Sigmoid colon (tissue), 7 donors: ENCODE results near the gene CFAP46. TPM values are rescaled to one million over a fixed set of nuclear protein-coding genes. Genes with fewer than 3 reads are reported as not detected.

Source experiments
- DNase-seq: peaks from one replicate; pipeline ENCODE4 v3.0.0-alpha.2; 2019
- H3K27ac ChIP-seq, 4 donors: fragments of 200-600 bp; sonication (generic); one replicate each; pipeline ENCODE4 v1.5.1; 2016 to 2019; ENCODE audit warnings: mild to moderate bottlenecking in 1 of 4
- H3K27me3 ChIP-seq, 3 donors: fragments of 200-600 bp; sonication (generic); one replicate each; pipeline ENCODE4 v1.5.1; 2019; ENCODE audit warnings: mild to moderate bottlenecking in 1 of 3
- H3K36me3 ChIP-seq, 4 donors: fragments of 200-600 bp; sonication (generic); one replicate each; pipeline ENCODE4 v1.5.1; 2016 to 2019
- H3K4me1 ChIP-seq, 4 donors: fragments of 200-600 bp; sonication (generic); one replicate each; pipeline ENCODE4 v1.5.1; 2017 to 2019
- H3K4me3 ChIP-seq, 4 donors: fragments of 200-600 bp; sonication (generic); one replicate each; pipeline ENCODE4 v1.5.1; 2017 to 2019; ENCODE audit warnings: mild to moderate bottlenecking in 2 of 4, moderate library complexity in 1 of 4
- H3K9me3 ChIP-seq, 4 donors: fragments of 200-600 bp in 3 of 4; sonication (generic) in 3 of 4; one replicate each; pipeline versions ENCODE4 v1.5.1 to v1.6.1; 2013 to 2019
- EP300 ChIP-seq, 4 donors: sonication (generic); formaldehyde crosslinking; IDR thresholded peaks; one replicate each; pipeline ENCODE4 v1.6.1; 2017; ENCODE audit warnings: antibody characterized with exemption in 4 of 4
- POLR2A ChIP-seq, 2 donors: fragments of 450-650 bp; IDR thresholded peaks; one replicate each; pipeline ENCODE4 v1.6.1; 2016; ENCODE audit warnings: antibody characterized with exemption in 2 of 2, mild to moderate bottlenecking in 2 of 2, moderate library complexity in 2 of 2
- POLR2AphosphoS5 ChIP-seq, 4 donors: sonication (generic); formaldehyde crosslinking; IDR thresholded peaks; one replicate each; pipeline ENCODE4 v1.6.1; 2017; ENCODE audit warnings: antibody characterized with exemption in 4 of 4
- WGBS, 2 donors: extraction: QIAGEN DNeasy Blood & Tissue Kit; methylation state at CpG; one replicate each; pipeline ENCODE4 v1.1.7; 2013; 5-methylcytosine and 5-hydroxymethylcytosine counted together
- intact Hi-C: fragments of 100-400 bp; cut with DNase I; formaldehyde crosslinking; loops from one replicate; pipeline ENCODE4 v1.15.1; 2023
- polyA plus RNA-seq, 3 donors: library from polyadenylated mRNA; stranded (reverse); fragments of 200-250 nt; gene quantifications; one replicate each; pipeline ENCODE4 v1.2.3, GENCODE V29; 2013
- total RNA-seq, 4 donors: library from RNA; depleted of rRNA; stranded (reverse); fragments of >200 nt; gene quantifications; one replicate each; pipeline ENCODE4 v1.1.0, GENCODE V29; 2016
- TF ChIP-seq, protein P1 (sequence below), 4 experiments: fragments of 450-650 bp in 3 of 4; fragments of 200-600 bp in 1 of 4; IDR thresholded peaks; one replicate each; pipeline ENCODE4 v1.5.1; 2016 to 2019; ENCODE audit warnings: antibody characterized with exemption in 4 of 4, mild to moderate bottlenecking in 3 of 4, moderate library complexity in 2 of 4
- donor health status: healthy with polysubstance abuse.
- donor health status: Bipolar disorder and iron deficiency.
- donor health status: healthy.

CFAP46 gene
- total and polyA plus RNA-seq, 7 donors: 0.10 to 1.7 (median 0.38) TPM; not detected in 3

DNA sequence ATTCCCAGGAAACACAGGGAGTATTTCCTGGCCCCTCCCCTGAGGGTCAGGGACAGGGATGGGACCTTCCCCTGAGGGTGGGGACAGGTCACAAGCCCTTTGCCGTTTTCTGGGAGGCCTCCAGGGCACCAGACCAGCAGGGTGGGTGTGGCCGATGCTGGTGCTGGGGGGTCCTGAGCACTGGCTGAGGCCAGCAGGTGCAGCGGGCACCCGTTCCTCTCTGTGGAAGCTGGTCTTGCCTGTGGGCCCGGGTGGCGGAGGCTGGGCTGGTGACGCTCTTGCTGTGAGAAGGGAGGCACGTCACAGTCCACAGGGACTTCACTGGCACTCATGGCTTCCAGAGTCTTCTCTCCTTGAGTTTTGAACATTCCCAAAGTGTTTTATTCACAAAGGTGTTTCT lies 44.2 kb upstream of the CFAP46 start:
- Histone ChIP-seq H3K36me3 (no peaks in the 10 kb centered on the region), H3K9me3 (no peaks in the 10 kb centered on the region), H3K27ac (no peak overlapping the region), H3K27me3 (peaks cover 0 to 21% (median 6%) of the 10 kb centered on the region in 3 donors), H3K4me1 (no peaks in the 10 kb centered on the region), H3K4me3 (no peak overlapping the region)
- TF ChIP-seq EP300 (IDR thresholded peaks at IDR 0.05): no peak
- TF ChIP-seq, protein P1, sequence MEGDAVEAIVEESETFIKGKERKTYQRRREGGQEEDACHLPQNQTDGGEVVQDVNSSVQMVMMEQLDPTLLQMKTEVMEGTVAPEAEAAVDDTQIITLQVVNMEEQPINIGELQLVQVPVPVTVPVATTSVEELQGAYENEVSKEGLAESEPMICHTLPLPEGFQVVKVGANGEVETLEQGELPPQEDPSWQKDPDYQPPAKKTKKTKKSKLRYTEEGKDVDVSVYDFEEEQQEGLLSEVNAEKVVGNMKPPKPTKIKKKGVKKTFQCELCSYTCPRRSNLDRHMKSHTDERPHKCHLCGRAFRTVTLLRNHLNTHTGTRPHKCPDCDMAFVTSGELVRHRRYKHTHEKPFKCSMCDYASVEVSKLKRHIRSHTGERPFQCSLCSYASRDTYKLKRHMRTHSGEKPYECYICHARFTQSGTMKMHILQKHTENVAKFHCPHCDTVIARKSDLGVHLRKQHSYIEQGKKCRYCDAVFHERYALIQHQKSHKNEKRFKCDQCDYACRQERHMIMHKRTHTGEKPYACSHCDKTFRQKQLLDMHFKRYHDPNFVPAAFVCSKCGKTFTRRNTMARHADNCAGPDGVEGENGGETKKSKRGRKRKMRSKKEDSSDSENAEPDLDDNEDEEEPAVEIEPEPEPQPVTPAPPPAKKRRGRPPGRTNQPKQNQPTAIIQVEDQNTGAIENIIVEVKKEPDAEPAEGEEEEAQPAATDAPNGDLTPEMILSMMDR (IDR thresholded peaks at IDR 0.05): no peak
- no peak for TF ChIP-seq POLR2A (IDR thresholded peaks at IDR 0.05)
- TF ChIP-seq POLR2AphosphoS5 (IDR thresholded peaks at IDR 0.05): no peak
- no peak for DNase-seq
- intact Hi-C loops: no loop called here
- 77 to 87% methylated on average over 8 of the region's 8 CpGs for WGBS, 2 donors

DNA sequence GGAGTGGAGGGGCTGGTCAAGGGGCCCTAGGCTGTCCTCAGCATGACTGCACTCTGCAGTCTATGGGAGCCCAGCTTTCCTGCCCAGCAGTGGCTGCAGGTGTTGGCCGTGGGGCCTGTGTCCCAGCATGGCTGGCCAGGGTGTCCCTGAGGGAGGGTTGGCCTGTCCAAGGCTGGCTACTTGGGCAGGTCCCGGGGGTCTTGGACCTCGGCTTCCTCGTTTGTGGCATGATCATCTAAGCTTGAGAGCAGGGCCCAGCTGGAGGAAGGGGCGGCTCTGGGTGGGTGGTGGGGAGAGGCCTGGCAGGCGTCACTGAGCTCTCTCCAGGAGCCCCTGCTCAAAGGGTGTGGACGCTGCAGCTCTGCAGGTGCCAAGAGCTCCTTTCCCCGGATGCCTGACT lies 43.7 kb upstream of the CFAP46 start:
- H3K9me3 ChIP-seq: no peaks in the 10 kb centered on the region
- TF ChIP-seq, protein P1 (IDR thresholded peaks at IDR 0.05): no peak
- TF ChIP-seq POLR2AphosphoS5 (IDR thresholded peaks at IDR 0.05): no peak
- no peak for TF ChIP-seq POLR2A (IDR thresholded peaks at IDR 0.05)
- TF ChIP-seq EP300 (IDR thresholded peaks at IDR 0.05): no peak
- H3K27ac ChIP-seq: no peak overlapping the region
- no peaks in the 10 kb centered on the region for H3K4me1 ChIP-seq
- no peaks in the 10 kb centered on the region for H3K36me3 ChIP-seq
- 68 to 84% methylated on average over 8 of the region's 8 CpGs for WGBS, 2 donors
- intact Hi-C loops: no loop called here
- no peak overlapping the region for H3K4me3 ChIP-seq
- DNase-seq: no peak
- peaks cover 0 to 26% (median 6%) of the 10 kb centered on the region in 3 donors for H3K27me3 ChIP-seq

DNA sequence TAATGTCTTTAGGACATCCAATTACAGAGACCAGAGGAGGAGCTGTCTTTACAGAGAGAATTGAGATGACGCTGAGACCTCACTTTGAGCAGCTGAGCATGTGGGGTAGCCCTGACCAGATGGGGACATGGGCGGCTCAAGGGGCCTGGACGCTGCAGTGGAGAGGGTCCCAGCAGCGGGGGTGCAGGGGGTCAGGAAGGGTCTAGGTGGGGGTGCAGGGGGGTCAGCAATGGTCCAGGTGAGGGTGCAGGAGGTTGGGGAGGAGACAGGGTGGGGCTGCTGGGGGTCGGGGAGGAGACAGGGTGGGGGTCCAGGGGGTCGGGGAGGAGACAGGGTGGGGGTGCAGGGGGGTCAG lies 43.2 kb upstream of the CFAP46 start:
- no peak for DNase-seq
- 64 to 84% methylated on average over 6 of the region's 6 CpGs for WGBS, 2 donors

DNA sequence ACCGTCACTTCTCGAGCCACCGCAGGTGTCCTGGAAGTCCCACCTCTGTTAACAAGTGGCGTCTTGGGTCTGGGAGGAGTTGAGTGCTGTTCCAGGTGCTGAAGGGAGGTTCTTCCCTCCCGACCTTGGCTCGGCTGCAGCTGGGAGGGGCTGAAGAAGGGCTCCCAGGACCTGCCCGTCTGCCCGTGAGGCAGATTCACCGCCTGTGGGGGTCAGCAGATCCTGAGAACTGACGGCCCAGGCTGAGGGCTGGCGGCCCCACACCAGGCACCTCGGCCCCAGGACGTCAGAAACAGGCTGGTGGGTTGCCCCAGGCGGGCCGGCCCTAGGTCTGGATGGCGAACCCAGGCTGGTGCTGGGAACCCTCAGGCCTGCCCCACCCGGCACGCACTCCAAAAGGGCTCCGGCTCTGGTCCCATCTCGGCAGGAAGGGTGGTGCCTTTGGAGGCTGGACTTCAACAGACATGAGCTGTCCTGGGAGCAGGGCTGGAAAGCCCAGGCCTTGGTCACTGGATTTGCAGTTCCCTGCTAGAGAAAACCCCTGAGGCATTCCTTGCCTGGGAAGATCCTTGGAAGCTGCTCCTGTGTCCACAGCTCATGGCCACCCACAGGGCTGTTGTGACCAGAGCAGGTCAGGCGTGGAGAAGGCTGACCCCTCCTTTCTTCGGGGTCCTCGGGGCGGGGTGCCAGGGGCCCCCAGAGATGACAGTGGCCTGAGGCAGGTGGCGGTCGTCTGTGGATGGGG lies 42.6 kb upstream of the CFAP46 start:
- no peak for TF ChIP-seq POLR2AphosphoS5 (IDR thresholded peaks at IDR 0.05)
- TF ChIP-seq, protein P1 (IDR thresholded peaks at IDR 0.05): no peak
- TF ChIP-seq POLR2A (IDR thresholded peaks at IDR 0.05): no peak
- TF ChIP-seq EP300 (IDR thresholded peaks at IDR 0.05): no peak
- WGBS, 2 donors: 29 to 60% methylated on average over 26 of the region's 26 CpGs
- no peak overlapping the region for H3K4me3 ChIP-seq
- no peak overlapping the region for H3K27ac ChIP-seq
- H3K4me1 ChIP-seq: no peaks in the 10 kb centered on the region
- no peaks in the 10 kb centered on the region for H3K36me3 ChIP-seq
- H3K9me3 ChIP-seq: no peaks in the 10 kb centered on the region
- intact Hi-C loops: no loop called here
- peaks cover 0 to 26% (median 6%) of the 10 kb centered on the region in 3 donors for H3K27me3 ChIP-seq
- DNase-seq: no peak

More for the DNA sequence above, 43.2 kb upstream of the CFAP46 start:
- H3K27me3 ChIP-seq: peaks cover 0 to 26% (median 6%) of the 10 kb centered on the region in 3 donors
- intact Hi-C loops: no loop called here
- no peak for TF ChIP-seq EP300 (IDR thresholded peaks at IDR 0.05)
- TF ChIP-seq, protein P1 (IDR thresholded peaks at IDR 0.05): no peak
- no peak for TF ChIP-seq POLR2A (IDR thresholded peaks at IDR 0.05)
- no peak for TF ChIP-seq POLR2AphosphoS5 (IDR thresholded peaks at IDR 0.05)
- no peaks in the 10 kb centered on the region for H3K9me3 ChIP-seq
- H3K4me3 ChIP-seq: no peak overlapping the region
- no peaks in the 10 kb centered on the region for H3K36me3 ChIP-seq
- H3K4me1 ChIP-seq: no peaks in the 10 kb centered on the region
- H3K27ac ChIP-seq: no peak overlapping the region

DNA sequence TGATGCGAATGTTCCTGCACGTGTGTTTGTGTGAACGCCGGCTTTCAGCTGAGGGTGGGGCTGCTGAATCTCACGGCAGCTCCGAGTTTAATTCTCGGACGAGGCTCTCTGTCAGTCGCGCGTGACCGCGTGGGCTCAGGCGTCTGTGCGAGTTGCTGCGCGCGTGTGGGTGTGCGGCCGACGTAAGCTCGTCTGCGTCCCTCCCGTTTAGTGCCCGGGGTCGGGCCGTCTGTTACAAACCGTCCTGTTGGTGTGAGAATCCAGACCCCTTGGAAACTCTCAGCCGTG lies 41.6 kb upstream of the CFAP46 start:
- Histone ChIP-seq H3K4me3 (no peak overlapping the region), H3K4me1 (no peaks in the 10 kb centered on the region), H3K9me3 (no peaks in the 10 kb centered on the region), H3K27ac (no peak overlapping the region), H3K27me3 (peaks cover 0 to 26% (median 6%) of the 10 kb centered on the region in 3 donors), H3K36me3 (no peaks in the 10 kb centered on the region)
- TF ChIP-seq EP300 (IDR thresholded peaks at IDR 0.05): no peak
- TF ChIP-seq POLR2A (IDR thresholded peaks at IDR 0.05): no peak
- no peak for TF ChIP-seq POLR2AphosphoS5 (IDR thresholded peaks at IDR 0.05)
- TF ChIP-seq, protein P1 (IDR thresholded peaks at IDR 0.05): no peak
- intact Hi-C loops: no loop called here
- no peak for DNase-seq
- 86 to 88% methylated on average over 29 of the region's 29 CpGs for WGBS, 2 donors
